ENCODE results near the gene DLG3. TPM values are rescaled to one million over a fixed set of nuclear protein-coding genes. Genes with fewer than 3 reads are reported as not detected.
A peak's percentile ranks its signal among the peaks of the same experiment; 100 is the strongest.

The DLG3 gene
- total RNA-seq, 2 experiments from 2014 or later: 33.3 to 39.9 TPM

GRCh38 chrX:70444946-70445656, 466 bp downstream of the DLG3 start:
- no peak overlapping the region for H3K4me3 Mint-ChIP-seq
- peaks cover 40% of the 10 kb centered on the region for H3K27me3 Mint-ChIP-seq
- POLR2A ChIA-PET: interaction anchor here (2.4 kb wide), 1 partner anchor 10 kb away, joined by 10 read pairs; no protein-coding TSS in a partner anchor
- H3K4me1 Mint-ChIP-seq: peaks cover 4% of the 10 kb centered on the region
- H3K36me3 Mint-ChIP-seq (ENCODE audit: low read depth): no peaks in the 10 kb centered on the region
- CTCF ChIA-PET: interaction anchor here (2.5 kb wide), 1 partner anchor 11 kb away, joined by 9 read pairs; no protein-coding TSS in a partner anchor
- DNase-seq: no peak
- H3K9me3 Mint-ChIP-seq: no peaks in the 10 kb centered on the region
- H3K27ac Mint-ChIP-seq: no peak overlapping the region

- H3K27ac Mint-ChIP-seq: no peak overlapping the region
- peaks cover 35% of the 10 kb centered on the region for H3K27me3 Mint-ChIP-seq
- peaks cover 4% of the 10 kb centered on the region for H3K4me1 Mint-ChIP-seq
- ChIA-PET CTCF (no interaction called here), POLR2A (interaction anchor here (2.4 kb wide), 1 partner anchor 11 kb away, joined by 10 read pairs; no protein-coding TSS in a partner anchor)
- no peaks in the 10 kb centered on the region for H3K36me3 Mint-ChIP-seq (ENCODE audit: low read depth)
- H3K9me3 Mint-ChIP-seq: no peaks in the 10 kb centered on the region
- no peak for DNase-seq
- no peak overlapping the region for H3K4me3 Mint-ChIP-seq
These were observed 1.3 kb downstream of the DLG3 start for GRCh38 chrX:70445951-70446350.

- H3K9me3 Mint-ChIP-seq: no peaks in the 10 kb centered on the region
- no peak overlapping the region for H3K4me3 Mint-ChIP-seq
- POLR2A ChIA-PET: no interaction called here
- peaks cover 30% of the 10 kb centered on the region for H3K27me3 Mint-ChIP-seq
- no peak for DNase-seq
- peaks cover 6% of the 10 kb centered on the region for H3K4me1 Mint-ChIP-seq
- H3K36me3 Mint-ChIP-seq (ENCODE audit: low read depth): no peaks in the 10 kb centered on the region
- CTCF ChIA-PET: no interaction called here
- H3K27ac Mint-ChIP-seq: no peak overlapping the region
These were observed 2.0 kb downstream of the DLG3 start for GRCh38 chrX:70446380-70447350.

GRCh38 chrX:70449457-70449966, 4.9 kb downstream of the DLG3 start:
- CTCF ChIA-PET: no interaction called here

GRCh38 chrX:70452143-70452733, 7.6 kb downstream of the DLG3 start:
- no peaks in the 10 kb centered on the region for H3K9me3 Mint-ChIP-seq
- H3K27me3 Mint-ChIP-seq: no peaks in the 10 kb centered on the region
- H3K4me3 Mint-ChIP-seq: peak overlapping the region; percentile 90
- CTCF ChIA-PET: interaction anchor here (0.6 to 2.8 kb wide), 12 partner anchors 8 to 1825 kb away, joined by 3 to 25 read pairs (median 4); partner anchors contain the start of gene RPS4X
- POLR2A ChIA-PET: interaction anchor here (1.3 to 2.5 kb wide), 2 partner anchors 17 to 53 kb away, joined by 4 to 13 read pairs; no protein-coding TSS in a partner anchor
- peaks cover 45% of the 10 kb centered on the region for H3K4me1 Mint-ChIP-seq
- H3K27ac Mint-ChIP-seq: peak overlapping the region; percentile 88
- peaks cover 14% of the 10 kb centered on the region for H3K36me3 Mint-ChIP-seq (ENCODE audit: low read depth)
- DNase-seq: peak; percentile 69

More at GRCh38 chrX:70449457-70449966, 4.9 kb downstream of the DLG3 start:
- peaks cover 9% of the 10 kb centered on the region for H3K27me3 Mint-ChIP-seq
- no peak overlapping the region for H3K27ac Mint-ChIP-seq
- POLR2A ChIA-PET: no interaction called here
- no peak overlapping the region for H3K4me3 Mint-ChIP-seq
- H3K36me3 Mint-ChIP-seq (ENCODE audit: low read depth): no peaks in the 10 kb centered on the region
- no peak for DNase-seq
- H3K4me1 Mint-ChIP-seq: peaks cover 29% of the 10 kb centered on the region
- no peaks in the 10 kb centered on the region for H3K9me3 Mint-ChIP-seq

- CTCF ChIA-PET: interaction anchor here (0.6 to 2.8 kb wide), 8 partner anchors 9 to 1824 kb away, joined by 3 to 25 read pairs (median 6); partner anchors contain the start of gene RPS4X
- POLR2A ChIA-PET: interaction anchor here (1.3 to 2.5 kb wide), 2 partner anchors 18 to 52 kb away, joined by 4 to 13 read pairs; no protein-coding TSS in a partner anchor
- no peak for DNase-seq
- H3K9me3 Mint-ChIP-seq: no peaks in the 10 kb centered on the region
- peak overlapping the region; percentile 80 for H3K27ac Mint-ChIP-seq
- no peaks in the 10 kb centered on the region for H3K27me3 Mint-ChIP-seq
- H3K4me3 Mint-ChIP-seq: peak overlapping the region; percentile 90
- H3K36me3 Mint-ChIP-seq (ENCODE audit: low read depth): peaks cover 14% of the 10 kb centered on the region
- peaks cover 45% of the 10 kb centered on the region for H3K4me1 Mint-ChIP-seq
These were observed 8.5 kb downstream of the DLG3 start for GRCh38 chrX:70453024-70453618.

GRCh38 chrX:70454441-70455365, 10.1 kb downstream of the DLG3 start:
- CTCF ChIA-PET: interaction anchor here (0.6 to 3.1 kb wide), 5 partner anchors 16 to 506 kb away, joined by 3 to 9 read pairs (median 5); no protein-coding TSS in a partner anchor
- no peaks in the 10 kb centered on the region for H3K9me3 Mint-ChIP-seq
- POLR2A ChIA-PET: interaction anchor here (1.0 to 2.3 kb wide), 3 partner anchors 50 to 202 kb away, joined by 4 to 9 read pairs (median 4); no protein-coding TSS in a partner anchor
- peak overlapping the region; percentile 84 for H3K27ac Mint-ChIP-seq
- H3K36me3 Mint-ChIP-seq (ENCODE audit: low read depth): peaks cover 20% of the 10 kb centered on the region
- peak; percentile 79 for DNase-seq
- peaks cover 45% of the 10 kb centered on the region for H3K4me1 Mint-ChIP-seq
- H3K27me3 Mint-ChIP-seq: no peaks in the 10 kb centered on the region
- peak overlapping the region; percentile 82 for H3K4me3 Mint-ChIP-seq

- Mint-ChIP-seq H3K27me3 (no peaks in the 10 kb centered on the region), H3K27ac (peak overlapping the region; percentile 84), H3K4me3 (peak overlapping the region; percentile 82), H3K9me3 (no peaks in the 10 kb centered on the region), H3K36me3 (ENCODE audit: low read depth) (peaks cover 23% of the 10 kb centered on the region), H3K4me1 (peaks cover 45% of the 10 kb centered on the region)
- POLR2A ChIA-PET: interaction anchor here (1.0 to 2.3 kb wide), 7 partner anchors 20 to 202 kb away, joined by 3 to 9 read pairs (median 4); no protein-coding TSS in a partner anchor
- CTCF ChIA-PET: interaction anchor here (0.6 to 3.1 kb wide), 7 partner anchors 15 to 828 kb away, joined by 3 to 9 read pairs (median 5); partner anchors contain the start of gene NONO
- DNase-seq: no peak
These were observed 10.9 kb downstream of the DLG3 start for GRCh38 chrX:70455366-70456202.

- ChIA-PET CTCF (interaction anchor here (0.8 to 3.1 kb wide), 5 partner anchors 23 to 827 kb away, joined by 3 to 9 read pairs (median 5); partner anchors contain the start of gene NONO), POLR2A (interaction anchor here (1.0 to 2.3 kb wide), 6 partner anchors 20 to 136 kb away, joined by 3 to 9 read pairs (median 4); no protein-coding TSS in a partner anchor)
- Mint-ChIP-seq H3K27me3 (no peaks in the 10 kb centered on the region), H3K4me1 (peaks cover 45% of the 10 kb centered on the region), H3K4me3 (peak overlapping the region; percentile 82), H3K36me3 (ENCODE audit: low read depth) (peaks cover 30% of the 10 kb centered on the region), H3K27ac (peak overlapping the region; percentile 84), H3K9me3 (no peaks in the 10 kb centered on the region)
- no peak for DNase-seq
These were observed 11.6 kb downstream of the DLG3 start for GRCh38 chrX:70456256-70456655.

GRCh38 chrX:70461026-70461425, 16.4 kb downstream of the DLG3 start:
- Mint-ChIP-seq H3K4me1 (peaks cover 13% of the 10 kb centered on the region), H3K4me3 (no peak overlapping the region), H3K27ac (no peak overlapping the region), H3K27me3 (no peaks in the 10 kb centered on the region), H3K36me3 (ENCODE audit: low read depth) (peaks cover 31% of the 10 kb centered on the region), H3K9me3 (no peaks in the 10 kb centered on the region)
- ChIA-PET POLR2A (no interaction called here), CTCF (no interaction called here)
- no peak for DNase-seq
